Measurements from ENCODE around the gene DDTL. TPM values are rescaled to one million over a fixed set of nuclear protein-coding genes. Genes with fewer than 3 reads are reported as not detected.
A peak's percentile ranks its signal among the peaks of the same experiment; 100 is the strongest.

Gene DDTL
- total and polyA plus RNA-seq, 2 of the 8 experiments (the other 6 are each of a cell fraction or from before 2014, with no cell fraction given): 2.1 to 3.1 TPM

DNA sequence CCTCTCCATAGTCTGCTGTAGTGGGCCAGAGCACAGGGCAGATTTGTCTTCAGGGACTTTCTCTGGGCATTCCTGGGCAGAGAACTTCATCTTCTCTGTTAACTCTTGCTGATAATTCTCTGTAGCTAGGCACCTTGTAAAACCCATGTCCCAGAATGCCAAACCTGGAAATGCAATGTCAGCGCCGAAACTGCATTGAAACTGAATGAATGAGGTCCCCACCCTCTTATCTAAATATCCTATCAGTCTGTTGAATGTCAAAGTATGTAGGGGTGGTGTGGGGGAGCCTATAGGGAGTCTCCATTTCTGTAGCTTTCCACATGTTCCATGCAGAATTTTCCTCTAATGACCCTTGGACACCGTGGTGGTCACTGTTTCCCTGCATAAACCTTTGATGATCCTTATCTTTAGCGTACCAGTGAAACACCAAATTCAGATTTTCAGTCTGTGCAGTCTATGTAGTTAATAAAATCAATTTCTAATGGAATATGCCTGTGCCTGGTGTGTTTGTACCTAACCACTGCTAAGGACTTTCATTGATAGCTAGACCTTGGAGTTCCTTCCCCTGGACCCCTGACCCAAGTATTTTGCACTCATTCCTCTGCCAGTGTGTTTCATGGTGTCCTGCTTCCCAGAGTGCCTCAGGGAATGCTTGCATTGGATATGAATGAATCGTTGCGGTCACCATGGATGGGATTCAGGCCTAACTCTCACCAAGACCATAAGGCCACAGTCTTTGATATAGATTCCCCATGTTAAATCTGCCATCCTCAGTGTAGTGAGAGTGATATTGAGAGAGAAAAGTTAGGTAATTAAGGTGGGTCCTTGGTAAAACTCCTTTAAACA lies 41.9 kb downstream of the DDTL start:
- 86% methylated on average over 6 of the region's 6 CpGs; no CpG with 5 or more reads in 1 of the 2 experiments for WGBS, 2 experiments (ENCODE audit: extremely low coverage in 1 of 2, insufficient coverage in 1 of 2, insufficient read length in 1 of 2, insufficient replicate concordance in 2 of 2, low coverage in 1 of 2, low lambda C conversion rate in 2 of 2, missing lambda C conversion rate in 1 of 2)

More for the DNA sequence above, 41.9 kb downstream of the DDTL start:
- no peak overlapping the region for H3K14ac ChIP-seq (ENCODE audit: insufficient read length)
- 0 out of 2 replicates have a peak overlapping the region, but pooled peaks have one; percentile 45 for H2AFZ ChIP-seq (ENCODE audit: low read length)
- peaks cover 0 to 3% (median 2%) of the 10 kb centered on the region in 4 experiments; a peak in 4 of 7 replicates for H3K4me1 ChIP-seq (replicated peaks in 1 of 4; ENCODE audit: control insufficient read depth in 3 of 4, insufficient read depth in 4 of 4, low read length in 3 of 4)
- DNase-seq (ENCODE audit: low read depth in 1 of 2, low spot score in 2 of 2) (no peak), FAIRE-seq (no peak)
- CTCF ChIA-PET (ENCODE audit: partially characterized antibody): interaction anchor here (1.2 to 1.5 kb wide), 2 partner anchors 148 to 207 kb away, joined by 3 to 4 read pairs; no protein-coding TSS in a partner anchor
- H3K18ac ChIP-seq (ENCODE audit: extremely low read depth, low read length): no peak overlapping the region
- peaks cover 0 to 17% of the 10 kb centered on the region in 2 experiments; a peak in 2 of 4 replicates for H3K79me2 ChIP-seq (ENCODE audit: control insufficient read depth in 1 of 2, insufficient read depth in 2 of 2, low read length in 2 of 2)
- POLR2A ChIA-PET (ENCODE audit: partially characterized antibody): no interaction called here
- no peaks in the 10 kb centered on the region for H3K9me3 ChIP-seq (ENCODE audit: insufficient read depth in 2 of 2, low read depth in 1 of 2, low read length in 1 of 2)
- peaks cover 4% of the 10 kb centered on the region; the same call in 1 of the 2 replicates for H3K79me1 ChIP-seq (ENCODE audit: low read depth, low read length)
- H4K91ac ChIP-seq (replicated peaks; ENCODE audit: insufficient read length, low read length): no peak overlapping the region
- TF ChIP-seq POLR2A (IDR thresholded peaks at IDR 0.05; ENCODE audit: control extremely low read depth in 1 of 2, low read depth in 2 of 2, low read length in 2 of 2) (no peak), KDM1A (IDR thresholded peaks at IDR 0.05; ENCODE audit: borderline replicate concordance, low read length) (no peak), YY1 (IDR thresholded peaks at IDR 0.05; ENCODE audit: low read depth, low read length) (no peak)
- no peak overlapping the region for H2BK120ac ChIP-seq (replicated peaks; ENCODE audit: low read depth, low read length)
- H4K8ac ChIP-seq (ENCODE audit: extremely low read depth, insufficient read depth, low read length): no peak overlapping the region
- no peaks in the 10 kb centered on the region for H3K36me3 ChIP-seq (ENCODE audit: control insufficient read depth in 2 of 4, insufficient read depth in 4 of 4, low read length in 3 of 4)
- no peaks in the 10 kb centered on the region; a peak in 2 of 7 replicates for H3K27me3 ChIP-seq (replicated peaks in 1 of 4; ENCODE audit: control insufficient read depth in 3 of 4, extremely low read depth in 1 of 4, insufficient read depth in 3 of 4, low read length in 3 of 4)
- H2BK15ac ChIP-seq (ENCODE audit: low read length): no peak overlapping the region
- H2AK5ac ChIP-seq (ENCODE audit: low read depth, low read length): no peak overlapping the region
- peaks cover 6% of the 10 kb centered on the region; the same call in 1 of the 2 replicates for H3K23me2 ChIP-seq (ENCODE audit: low read depth, low read length)
- no peak overlapping the region for H3K56ac ChIP-seq (replicated peaks; ENCODE audit: insufficient read length, low read depth, low read length)
- no peak overlapping the region for H3K4me3 ChIP-seq (ENCODE audit: extremely low read depth in 1 of 4, insufficient read depth in 2 of 4, low read depth in 3 of 4, low read length in 4 of 4)
- H4K5ac ChIP-seq (ENCODE audit: insufficient read length, low read depth, low read length): no peak overlapping the region
- no peak overlapping the region for H3K4me2 ChIP-seq (ENCODE audit: insufficient read depth in 1 of 2, low read depth in 2 of 2, low read length in 2 of 2)
- H4K20me1 ChIP-seq (replicated peaks in 1 of 2; ENCODE audit: control insufficient read depth in 1 of 2, insufficient read depth in 2 of 2, low read length in 2 of 2): no peaks in the 10 kb centered on the region
- H3K9ac ChIP-seq (replicated peaks in 1 of 4; ENCODE audit: extremely low read depth in 1 of 4, low read depth in 3 of 4, low read length in 3 of 4): no peak overlapping the region
- no peak overlapping the region for H3K27ac ChIP-seq (ENCODE audit: low read depth, low read length)
- H3K23ac ChIP-seq (ENCODE audit: insufficient read length): no peak overlapping the region
- H2BK5ac ChIP-seq (ENCODE audit: low read depth, low read length): no peak overlapping the region
- no peak overlapping the region for H2BK20ac ChIP-seq (ENCODE audit: low read length)
- no peak overlapping the region for H3K4ac ChIP-seq (replicated peaks; ENCODE audit: insufficient read length, low read depth, low read length)
- no peak overlapping the region for H2BK12ac ChIP-seq (ENCODE audit: low read depth, low read length)

Data from H1 (cell line).